Activated CD4-positive, alpha-beta T cell treated with anti-CD3 and anti-CD28 coated beads, Interleukin-2, amount 50 U/mL, for 16 hours (primary cell): ENCODE measurements around the gene PDE9A.
A peak's percentile ranks its signal among the peaks of the same experiment; 100 is the strongest.

Experiments used
- DNase-seq: peaks from one replicate; pipeline ENCODE4 v3.0.0-alpha.2; 2020

The PDE9A gene

GRCh38 chr21:42744520-42745445, 91.4 kb downstream of the PDE9A start:
- DNase-seq: no peak

- DNase-seq: no peak
Observed at GRCh38 chr21:42745511-42746239, 92.3 kb downstream of the PDE9A start.

GRCh38 chr21:42746240-42746592, 92.8 kb downstream of the PDE9A start:
- no peak for DNase-seq

GRCh38 chr21:42746593-42747275, 93.3 kb downstream of the PDE9A start:
- peak; percentile 15 for DNase-seq

GRCh38 chr21:42747276-42747701, 93.9 kb downstream of the PDE9A start:
- no peak for DNase-seq

GRCh38 chr21:42747746-42748351, 94.4 kb downstream of the PDE9A start:
- DNase-seq: no peak

GRCh38 chr21:42748620-42749176, 95.3 kb downstream of the PDE9A start:
- no peak for DNase-seq

GRCh38 chr21:42750737-42751530, 97.5 kb downstream of the PDE9A start:
- no peak for DNase-seq

- DNase-seq: no peak
Observed at GRCh38 chr21:42751866-42752265, 98.4 kb downstream of the PDE9A start.

- no peak for DNase-seq
Observed at GRCh38 chr21:42753804-42754203, 100.4 kb downstream of the PDE9A start.

GRCh38 chr21:42754270-42754933, 101.0 kb downstream of the PDE9A start:
- DNase-seq: no peak

- DNase-seq: no peak
Observed at GRCh38 chr21:42755031-42755665, 101.7 kb downstream of the PDE9A start.

- DNase-seq: no peak
Observed at GRCh38 chr21:42755766-42756579, 102.6 kb downstream of the PDE9A start.

GRCh38 chr21:42756580-42757250, 103.3 kb downstream of the PDE9A start:
- DNase-seq: no peak

- no peak for DNase-seq
Observed at GRCh38 chr21:42757422-42757821, 104.0 kb downstream of the PDE9A start.

- DNase-seq: no peak
Observed at GRCh38 chr21:42757826-42758655, 104.6 kb downstream of the PDE9A start.

- DNase-seq: no peak
Observed at GRCh38 chr21:42758721-42759593, 105.5 kb downstream of the PDE9A start.
